Activated CD4-positive, alpha-beta T cell treated with anti-CD3 and anti-CD28 coated beads, Interleukin-2, amount 10 ng/mL, durations not matched to agents 7 days and 5 days (primary cell): ENCODE results near the gene ITM2C. TPM values are rescaled to one million over a fixed set of nuclear protein-coding genes. Genes with fewer than 3 reads are reported as not detected.
A peak's percentile ranks its signal among the peaks of the same experiment; 100 is the strongest.

ENCODE experiments used
- CTCF ChIA-PET: fragments of 350-600 bp; sonication (Branson Sonifier 250); formaldehyde crosslinking; loops from one replicate; lab custom pipeline; 2021; ENCODE audit warnings: antibody characterized with exemption; lab: Charles Lee
- POLR2A ChIA-PET: fragments of 350-600 bp; sonication (Branson Sonifier 250); formaldehyde crosslinking; loops from one replicate; lab custom pipeline; 2021; ENCODE audit warnings: antibody characterized with exemption; lab: Charles Lee
- DNase-seq: peaks from one replicate; pipeline ENCODE4 v3.0.0-alpha.2; 2020
- H3K27ac Mint-ChIP-seq: one replicate; pipeline ENCODE4 v1.8.0; 2021; ENCODE audit warnings: mild to moderate bottlenecking, moderate library complexity, mixed read lengths
- H3K27me3 Mint-ChIP-seq: one replicate; pipeline ENCODE4 v1.8.0; 2021; ENCODE audit warnings: mixed read lengths
- H3K36me3 Mint-ChIP-seq: one replicate; pipeline ENCODE4 v1.8.0; 2021; ENCODE audit warnings: low read depth, mixed read lengths
- H3K4me1 Mint-ChIP-seq: one replicate; pipeline ENCODE4 v1.8.0; 2021; ENCODE audit warnings: mixed read lengths
- H3K4me3 Mint-ChIP-seq: one replicate; pipeline ENCODE4 v1.8.0; 2021; ENCODE audit warnings: mild to moderate bottlenecking, moderate library complexity, mixed read lengths
- H3K9me3 Mint-ChIP-seq: one replicate; pipeline ENCODE4 v1.8.0; 2021; ENCODE audit warnings: mixed read lengths
- total RNA-seq, 2 experiments: library from RNA; stranded (reverse); gene quantifications; one replicate each; pipeline ENCODE4 v1.2.3, GENCODE V29; 2021

ITM2C gene
- total RNA-seq, 2 experiments from 2014 or later = 29.4 to 30.4 TPM

- DNase-seq = no peak
- Mint-ChIP-seq H3K27me3 (peaks cover 5% of the 10 kb centered on the region), H3K36me3 (no peaks in the 10 kb centered on the region), H3K4me1 (peaks cover 55% of the 10 kb centered on the region), H3K9me3 (no peaks in the 10 kb centered on the region), H3K4me3 (no peak overlapping the region), H3K27ac (no peak overlapping the region)
- POLR2A ChIA-PET = no interaction called here
- CTCF ChIA-PET = no interaction called here
These were observed 57.3 kb downstream of the ITM2C start for GRCh38 chr2:230921806-230922595.

DNA sequence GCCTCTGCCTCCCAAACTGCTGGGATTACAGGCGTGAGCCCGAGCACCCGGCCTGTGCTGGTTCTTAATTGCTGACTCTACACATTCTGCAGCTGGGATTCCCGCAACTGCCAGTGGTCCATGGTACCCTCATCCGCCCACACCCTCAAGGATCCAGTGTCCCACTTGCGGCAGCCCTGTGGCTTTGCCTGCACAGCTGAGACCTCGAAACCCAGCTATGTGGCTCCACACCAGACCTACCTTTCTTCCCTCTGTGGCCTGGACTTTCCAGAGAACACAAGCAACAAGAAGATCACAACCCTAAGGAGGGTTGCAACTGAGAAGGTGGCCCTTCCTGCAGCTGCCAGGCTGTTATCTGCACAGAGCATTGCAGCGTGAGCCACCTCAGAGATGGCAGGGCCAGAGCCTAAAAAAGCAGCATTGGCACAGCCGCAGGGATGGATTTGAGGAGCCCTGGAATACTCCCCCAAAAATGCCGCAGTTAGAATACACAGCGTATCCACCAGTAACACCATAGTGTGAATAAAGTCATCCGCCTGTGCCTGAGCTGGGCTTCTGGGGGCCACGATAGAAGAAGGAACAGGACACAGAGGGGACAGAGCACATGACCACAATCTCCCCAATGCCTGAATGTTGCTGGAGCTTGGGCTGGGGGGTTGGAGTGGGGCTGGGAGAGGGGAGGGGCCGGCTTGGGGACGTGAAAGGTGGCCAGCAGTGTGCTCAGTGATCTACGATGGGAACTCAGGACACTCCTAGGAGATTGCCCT is 58.4 kb downstream of the ITM2C start:
- H3K27me3 Mint-ChIP-seq = peaks cover 3% of the 10 kb centered on the region
- no peaks in the 10 kb centered on the region for H3K9me3 Mint-ChIP-seq
- CTCF ChIA-PET = interaction anchor here (1.0 to 2.0 kb wide), 4 partner anchors 9 to 61 kb away, joined by 3 to 9 read pairs (median 4); no protein-coding TSS in a partner anchor
- H3K36me3 Mint-ChIP-seq = no peaks in the 10 kb centered on the region
- peaks cover 58% of the 10 kb centered on the region for H3K4me1 Mint-ChIP-seq
- DNase-seq = no peak
- H3K4me3 Mint-ChIP-seq = peak overlapping the region; percentile 77
- POLR2A ChIA-PET = no interaction called here
- H3K27ac Mint-ChIP-seq = peak overlapping the region; percentile 54

DNA sequence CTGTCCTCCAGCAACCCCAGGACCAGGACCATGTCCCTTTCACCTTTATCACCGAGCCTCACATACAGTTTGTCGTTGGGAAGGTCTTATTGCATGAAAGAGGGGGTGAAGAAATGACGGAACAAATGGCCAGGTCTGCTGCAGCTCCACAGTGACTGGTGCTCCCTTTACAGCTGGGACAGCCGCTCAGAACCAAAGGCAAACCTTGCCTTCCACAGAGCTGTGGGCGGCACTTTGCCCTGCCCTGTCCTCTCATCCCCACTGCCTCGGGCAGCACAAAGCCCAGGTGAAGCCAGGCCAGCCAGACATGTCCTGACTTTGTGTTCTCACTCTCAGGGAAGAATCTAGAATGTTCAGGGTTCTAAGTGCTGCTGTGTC is 59.3 kb downstream of the ITM2C start:
- H3K36me3 Mint-ChIP-seq = no peaks in the 10 kb centered on the region
- POLR2A ChIA-PET = interaction anchor here (0.7 kb wide), 1 partner anchor 24 kb away, joined by 3 read pairs; no protein-coding TSS in a partner anchor
- DNase-seq = no peak
- CTCF ChIA-PET = interaction anchor here (0.5 to 2.0 kb wide), 5 partner anchors 13 to 223 kb away, joined by 3 to 9 read pairs (median 4); no protein-coding TSS in a partner anchor
- no peaks in the 10 kb centered on the region for H3K9me3 Mint-ChIP-seq
- H3K27me3 Mint-ChIP-seq = peaks cover 4% of the 10 kb centered on the region
- H3K27ac Mint-ChIP-seq = peak overlapping the region; percentile 90
- H3K4me3 Mint-ChIP-seq = peak overlapping the region; percentile 77
- H3K4me1 Mint-ChIP-seq = peaks cover 56% of the 10 kb centered on the region

DNA sequence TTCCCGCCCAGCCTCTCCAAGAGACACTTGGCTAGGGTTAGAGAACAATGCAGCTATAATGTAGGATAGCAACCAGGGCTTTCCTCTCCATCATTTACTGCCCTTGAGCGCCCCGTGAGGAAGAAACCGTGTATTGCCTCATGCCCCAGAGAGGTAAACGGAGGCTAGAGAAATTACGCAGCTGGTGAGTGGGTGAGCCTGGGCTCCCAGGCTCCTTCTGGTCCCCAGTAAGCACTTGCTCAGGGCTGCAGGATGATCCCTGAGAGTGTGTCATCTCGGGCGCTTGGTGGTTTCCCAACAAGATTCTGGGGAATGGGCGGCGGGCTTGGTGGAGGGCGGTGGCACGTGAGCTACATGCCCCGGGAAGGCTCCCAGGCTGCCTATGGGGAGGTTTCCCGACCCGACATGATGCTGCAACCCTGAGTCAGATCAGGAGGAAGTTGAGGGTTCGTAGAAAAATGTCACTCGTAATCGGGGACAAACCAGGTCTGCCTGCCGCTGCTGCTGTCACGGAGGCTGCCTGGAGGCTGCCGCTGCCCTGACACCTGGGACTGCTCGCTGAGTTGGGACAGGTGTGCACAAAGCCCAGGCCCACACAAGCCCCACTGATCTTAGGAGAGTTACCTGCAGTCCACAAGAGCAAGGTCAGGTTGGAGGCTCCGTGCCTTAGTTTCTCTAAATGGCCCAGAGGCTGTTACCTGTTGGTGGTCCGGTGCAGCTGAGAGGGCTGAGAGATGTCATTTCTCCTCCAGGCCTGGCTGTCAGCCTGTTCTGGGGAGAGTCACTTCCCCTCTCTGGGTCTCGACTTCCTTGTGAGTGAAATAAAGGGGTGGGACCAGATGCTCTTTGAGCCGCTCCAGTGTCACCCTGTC is 60.0 kb downstream of the ITM2C start, which contains the start of gene GPR55:
GPR55 (minus strand) TSS at position 773 of the 872 bp plus-strand sequence. CDS start 14,280 bp downstream, outside the sequence.
- ChIA-PET POLR2A (interaction anchor here (0.7 to 1.4 kb wide), 2 partner anchors 23 to 60 kb away, joined by 3 to 5 read pairs; no protein-coding TSS in a partner anchor), CTCF (interaction anchor here (0.5 to 2.0 kb wide), 6 partner anchors 13 to 494 kb away, joined by 3 to 9 read pairs (median 4); no protein-coding TSS in a partner anchor)
- peak within 1 kb of the TSS; percentile 90 for H3K27ac Mint-ChIP-seq
- peak within 1 kb of the TSS; percentile 77 for H3K4me3 Mint-ChIP-seq
- peaks cover 54% of the 10 kb centered on the region for H3K4me1 Mint-ChIP-seq
- peaks cover 4% of the 10 kb centered on the region for H3K27me3 Mint-ChIP-seq
- H3K9me3 Mint-ChIP-seq = no peaks in the 10 kb centered on the region
- peak; percentile 41 for DNase-seq
- no peaks in the 10 kb centered on the region for H3K36me3 Mint-ChIP-seq

DNA sequence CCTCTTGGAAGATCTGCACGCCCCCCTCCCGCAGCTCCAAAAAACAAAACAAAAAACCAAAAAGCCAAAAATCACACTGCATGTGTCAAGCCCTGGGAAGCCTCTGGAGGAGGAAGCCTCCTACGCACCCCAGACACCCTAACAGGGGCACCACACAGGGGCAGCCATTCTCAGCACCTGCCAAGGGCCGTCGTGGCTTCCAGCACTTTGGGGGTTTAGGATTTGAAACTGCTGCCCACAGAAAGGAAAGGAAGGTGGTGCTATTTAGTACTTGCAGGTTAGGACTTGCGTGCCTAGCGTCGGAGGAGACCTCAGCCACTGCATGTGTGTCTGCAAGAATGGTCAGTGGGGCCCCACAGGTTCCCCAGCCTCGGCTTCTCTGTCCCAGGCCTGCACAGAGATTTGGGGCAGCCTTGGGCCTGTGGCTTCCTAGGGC is 60.7 kb downstream of the ITM2C start:
- peak overlapping the region; percentile 77 for H3K4me3 Mint-ChIP-seq
- POLR2A ChIA-PET = interaction anchor here (1.4 kb wide), 1 partner anchor 59 kb away, joined by 5 read pairs; no protein-coding TSS in a partner anchor
- H3K9me3 Mint-ChIP-seq = no peaks in the 10 kb centered on the region
- H3K27me3 Mint-ChIP-seq = peaks cover 4% of the 10 kb centered on the region
- H3K4me1 Mint-ChIP-seq = peaks cover 49% of the 10 kb centered on the region
- DNase-seq = no peak
- CTCF ChIA-PET = interaction anchor here (0.6 to 1.9 kb wide), 4 partner anchors 23 to 277 kb away, joined by 3 to 4 read pairs (median 4); no protein-coding TSS in a partner anchor
- H3K27ac Mint-ChIP-seq = peak overlapping the region; percentile 90
- no peaks in the 10 kb centered on the region for H3K36me3 Mint-ChIP-seq

DNA sequence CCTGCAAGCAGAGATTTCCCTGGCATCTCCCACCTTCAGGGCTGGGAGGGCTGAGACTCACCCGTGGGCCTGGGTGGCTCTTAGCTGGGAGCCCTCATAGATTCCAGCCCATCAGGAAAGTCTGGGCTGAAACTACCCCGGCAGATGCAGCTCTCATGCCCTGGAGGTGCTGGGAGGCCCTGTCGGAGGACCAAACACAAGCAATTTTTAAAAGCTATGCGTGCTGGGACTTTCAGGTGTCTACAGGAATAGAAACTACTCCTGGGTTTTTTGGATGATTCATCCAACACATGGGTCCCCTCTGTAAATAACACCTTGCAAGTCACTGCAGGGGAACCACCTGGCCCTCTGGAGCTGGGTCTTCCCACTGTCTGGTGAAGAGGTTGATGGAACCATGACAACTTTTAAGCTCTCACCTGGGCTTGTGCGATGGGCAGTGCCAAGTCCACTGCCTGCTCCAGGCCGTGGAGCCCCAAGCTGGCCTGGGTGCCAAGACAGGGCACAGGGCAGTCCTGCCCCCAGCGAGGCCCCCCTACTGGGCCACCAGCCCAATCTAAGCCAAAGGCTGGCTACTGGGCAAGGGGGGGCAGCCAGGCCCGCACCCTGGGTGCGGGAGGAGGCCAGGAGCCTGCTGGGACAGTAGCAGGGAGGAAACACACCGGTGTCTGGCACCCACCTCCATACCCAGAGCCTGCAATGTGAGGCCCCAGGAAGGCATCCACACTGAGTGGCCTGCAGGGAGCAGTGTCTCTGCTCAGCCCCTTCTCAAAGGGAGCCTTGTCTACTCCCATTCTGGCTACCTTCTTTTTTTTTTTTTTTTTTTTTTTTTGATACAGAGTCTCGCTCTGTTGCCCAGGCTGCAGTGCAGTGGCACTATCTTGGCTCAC is 61.4 kb downstream of the ITM2C start:
- Mint-ChIP-seq H3K4me3 (no peak overlapping the region), H3K27me3 (peaks cover 4% of the 10 kb centered on the region), H3K36me3 (no peaks in the 10 kb centered on the region), H3K9me3 (no peaks in the 10 kb centered on the region), H3K27ac (peak overlapping the region; percentile 90), H3K4me1 (peaks cover 43% of the 10 kb centered on the region)
- DNase-seq = peak; percentile 16
- POLR2A ChIA-PET = interaction anchor here (1.4 kb wide), 1 partner anchor 58 kb away, joined by 5 read pairs; no protein-coding TSS in a partner anchor
- CTCF ChIA-PET = interaction anchor here (0.6 to 1.9 kb wide), 7 partner anchors 16 to 779 kb away, joined by 3 to 6 read pairs (median 4); no protein-coding TSS in a partner anchor

DNA sequence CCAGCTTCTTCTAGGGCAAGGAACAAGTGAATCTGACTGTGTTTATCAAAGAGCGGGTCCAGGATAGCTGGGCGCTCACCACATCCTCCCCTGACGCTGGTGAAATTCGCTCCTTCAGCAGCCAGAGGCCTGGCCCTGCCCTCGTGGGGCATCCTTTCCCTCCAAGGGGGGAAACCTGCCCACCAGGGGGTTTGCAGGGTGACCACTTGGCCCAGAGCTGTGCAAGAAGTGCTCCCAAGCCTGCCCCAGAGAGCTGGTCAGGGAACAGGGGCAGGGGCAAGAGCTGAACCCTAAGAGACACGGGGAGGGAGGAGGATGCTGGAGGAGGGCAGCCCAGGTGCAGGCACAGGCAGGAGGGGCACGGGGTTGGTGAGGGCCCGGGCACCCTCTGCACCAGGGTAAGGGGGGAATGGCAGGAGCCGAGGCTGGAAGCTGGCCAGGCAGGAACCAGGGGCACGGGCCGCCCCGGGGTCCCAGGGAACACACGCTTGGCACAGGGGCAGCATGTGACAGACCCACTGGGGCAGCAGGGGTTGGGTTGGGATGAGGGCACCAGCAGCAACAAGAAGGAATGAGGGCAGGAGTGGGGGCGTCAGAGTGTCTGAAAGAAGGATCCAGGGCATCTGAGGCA is 63.1 kb downstream of the ITM2C start:
- Mint-ChIP-seq H3K4me3 (no peak overlapping the region), H3K27me3 (peaks cover 4% of the 10 kb centered on the region), H3K27ac (peak overlapping the region; percentile 73), H3K36me3 (no peaks in the 10 kb centered on the region), H3K9me3 (no peaks in the 10 kb centered on the region), H3K4me1 (peaks cover 44% of the 10 kb centered on the region)
- ChIA-PET CTCF (interaction anchor here (0.7 to 1.9 kb wide), 4 partner anchors 14 to 28 kb away, joined by 3 to 4 read pairs (median 4); no protein-coding TSS in a partner anchor), POLR2A (no interaction called here)
- DNase-seq = no peak

Other genes with a start within 250 kb of the ITM2C start
- 100 to 1,000 TPM; 135 to 154 TPM for gene CAB39, start 152.1 kb upstream of the ITM2C start, total RNA-seq
- 1 to 10 TPM; 9.2 to 9.4 TPM for gene GPR55, start 60.3 kb downstream of the ITM2C start, total RNA-seq
- gene SPATA3, start 131.2 kb downstream of the ITM2C start, total RNA-seq = under 1 TPM in 1 of 2 experiments, not detected in 1; 0.71 TPM
- under 1 TPM in 1 of 2 experiments, not detected in 1; 0.15 TPM for gene C2orf72, start 172.6 kb downstream of the ITM2C start, total RNA-seq
- 100 to 1,000 TPM in 1 of 2 experiments, 10 to 100 TPM in 1; 80.5 to 101 TPM for gene PSMD1, start 191.9 kb downstream of the ITM2C start, total RNA-seq